MV-4-11 (cell line): ENCODE results near the gene ZMYND19.
"Not testable (repeated sequence)": the region's sequence is repeated elsewhere in the genome, so short reads cannot be mapped to it uniquely, and the experiment has no call there.

Experiments
- DNase-seq: peaks from one replicate; lab custom pipeline; 2025; lab: John Stamatoyannopoulos, UW

The ZMYND19 gene

GRCh38 chr9:137614631-137615386 lies 24.5 kb upstream of the ZMYND19 start:
- DNase-seq, result no peak

- no peak for DNase-seq
Observed at GRCh38 chr9:137613738-137614523, 23.6 kb upstream of the ZMYND19 start.

- DNase-seq, result no peak
Observed at GRCh38 chr9:137613259-137613658, 22.9 kb upstream of the ZMYND19 start.

GRCh38 chr9:137612741-137613142 lies 22.4 kb upstream of the ZMYND19 start:
- no peak for DNase-seq

GRCh38 chr9:137611623-137612609 lies 21.6 kb upstream of the ZMYND19 start:
- DNase-seq, result no peak

GRCh38 chr9:137610944-137611343 lies 20.6 kb upstream of the ZMYND19 start:
- no peak for DNase-seq

- peak; percentile 57 for DNase-seq
Observed at GRCh38 chr9:137607141-137607857, 17.0 kb upstream of the ZMYND19 start.

- no peak for DNase-seq
Observed at GRCh38 chr9:137606734-137607138, 16.4 kb upstream of the ZMYND19 start.

- no peak for DNase-seq
Observed at GRCh38 chr9:137606005-137606621, 15.8 kb upstream of the ZMYND19 start.

GRCh38 chr9:137605121-137606004 lies 15.1 kb upstream of the ZMYND19 start, which contains the start of gene ARRDC1:
Gene ARRDC1 (plus strand): TSS chr9:137605686. CDS start chr9:137605718, 32 bp downstream.
- DNase-seq, result peak; percentile 90

GRCh38 chr9:137604345-137605086 lies 14.2 kb upstream of the ZMYND19 start:
- no peak for DNase-seq

GRCh38 chr9:137603879-137604278 lies 13.6 kb upstream of the ZMYND19 start:
- no peak for DNase-seq

- DNase-seq, result peak; percentile 65
Observed at GRCh38 chr9:137602661-137603060, 12.3 kb upstream of the ZMYND19 start.

GRCh38 chr9:137598943-137599342 lies 8.6 kb upstream of the ZMYND19 start:
- no peak for DNase-seq

GRCh38 chr9:137596577-137596976 lies 6.3 kb upstream of the ZMYND19 start:
- not testable (repeated sequence) for DNase-seq

- DNase-seq, result no peak
Observed at GRCh38 chr9:137593176-137593575, 2.9 kb upstream of the ZMYND19 start.

GRCh38 chr9:137592767-137593166 lies 2.5 kb upstream of the ZMYND19 start:
- peak; percentile 10 for DNase-seq

GRCh38 chr9:137590123-137590468 lies 216 bp downstream of the ZMYND19 start:
- DNase-seq, result no peak

- no peak for DNase-seq
Observed at GRCh38 chr9:137589441-137590122, 730 bp downstream of the ZMYND19 start.
